Esophagus squamous epithelium (tissue), 4 donors: ENCODE measurements around the gene UPF1.

Experiments used
- CTCF ChIP-seq, 6 experiments: fragments of 450-650 bp in 4 of 6; fragments of 200-600 bp in 2 of 6; sonication (generic) in 2 of 6; IDR thresholded peaks; one replicate each; pipeline ENCODE4 v1.5.1; 2016 to 2019; ENCODE audit warnings: antibody characterized with exemption in 6 of 6, mild to moderate bottlenecking in 4 of 6, moderate library complexity in 4 of 6
- POLR2A ChIP-seq, 4 donors: fragments of 450-650 bp; IDR thresholded peaks; one replicate each; pipeline ENCODE4 v1.6.1; 2017; ENCODE audit warnings: antibody characterized with exemption in 4 of 4, mild to moderate bottlenecking in 4 of 4, moderate library complexity in 3 of 4

- TF ChIP-seq POLR2A (IDR thresholded peaks at IDR 0.05): no peak
- no peak for TF ChIP-seq CTCF (IDR thresholded peaks at IDR 0.05)
These were observed 14.2 kb downstream of the UPF1 start for GRCh38 chr19:18845961-18846360.
